GM19324 (cell line): ENCODE measurements around the gene TSPAN18.

ENCODE experiments used
- ATAC-seq: cut with Tn5 transposase; IDR thresholded peaks from one replicate; pipeline ENCODE4 v1.9.1; 2021; ENCODE audit warnings: mild to moderate bottlenecking, moderate library complexity; ENCODE audit not compliant: unreplicated experiment, low FRiP score

The TSPAN18 gene

DNA sequence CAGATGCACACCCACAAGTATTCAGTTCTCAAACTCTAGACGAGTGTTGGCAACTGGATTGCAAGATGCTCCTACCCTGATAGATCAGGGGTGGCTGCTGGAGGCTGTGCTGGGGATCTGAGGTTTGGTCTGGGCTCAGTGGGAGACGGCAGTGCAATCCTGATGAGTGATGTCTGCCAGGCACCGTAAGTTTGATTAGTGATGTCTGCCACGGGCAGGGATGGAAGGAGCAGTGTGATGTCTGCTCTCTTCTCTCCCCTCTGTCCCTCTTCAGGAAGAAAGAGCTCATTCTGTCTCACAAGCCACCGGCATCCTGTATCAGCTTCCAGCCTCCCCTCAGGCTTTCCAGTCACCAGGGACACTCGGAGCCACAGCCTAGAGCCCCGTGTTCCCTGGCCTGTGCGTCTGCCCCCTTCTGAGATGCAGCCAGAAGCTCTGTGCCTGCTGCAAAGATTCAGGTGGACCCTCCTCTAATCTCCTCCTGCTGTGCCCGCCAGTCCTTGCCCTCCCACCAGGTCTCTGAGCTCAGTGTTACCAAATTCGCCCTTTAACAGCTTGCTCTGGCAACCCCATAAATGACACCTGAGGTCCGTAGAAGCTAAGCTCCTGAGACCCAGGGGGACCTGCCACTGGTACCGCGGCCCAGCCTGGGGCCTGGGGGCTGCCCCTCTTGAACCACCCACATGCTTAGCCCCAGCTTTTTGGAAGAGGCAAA is 204.0 kb downstream of the TSPAN18 start:
- no peak for ATAC-seq

DNA sequence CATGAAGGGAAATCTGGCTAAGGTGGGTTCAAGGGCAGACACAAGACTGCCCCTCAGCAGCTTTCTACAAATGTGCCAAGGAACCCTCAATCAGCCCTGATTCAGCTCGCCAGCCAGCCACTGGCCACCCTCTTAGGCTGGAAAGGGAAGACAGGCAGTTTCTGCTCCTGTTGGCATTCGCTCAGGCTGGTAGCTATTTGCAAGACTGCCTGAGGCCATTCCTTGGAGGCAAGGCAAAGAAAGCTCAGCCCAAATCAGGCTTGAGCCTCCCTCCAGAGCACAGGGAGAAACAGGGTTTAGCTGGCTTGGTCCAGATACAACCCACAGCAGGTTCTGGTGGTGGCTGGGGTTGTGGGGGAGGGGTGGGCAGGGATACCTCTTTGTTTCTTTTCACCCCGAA is 204.7 kb downstream of the TSPAN18 start:
- no peak for ATAC-seq

GRCh38 chr11:44934110-44934509 is 207.3 kb downstream of the TSPAN18 start:
- ATAC-seq = no peak

DNA sequence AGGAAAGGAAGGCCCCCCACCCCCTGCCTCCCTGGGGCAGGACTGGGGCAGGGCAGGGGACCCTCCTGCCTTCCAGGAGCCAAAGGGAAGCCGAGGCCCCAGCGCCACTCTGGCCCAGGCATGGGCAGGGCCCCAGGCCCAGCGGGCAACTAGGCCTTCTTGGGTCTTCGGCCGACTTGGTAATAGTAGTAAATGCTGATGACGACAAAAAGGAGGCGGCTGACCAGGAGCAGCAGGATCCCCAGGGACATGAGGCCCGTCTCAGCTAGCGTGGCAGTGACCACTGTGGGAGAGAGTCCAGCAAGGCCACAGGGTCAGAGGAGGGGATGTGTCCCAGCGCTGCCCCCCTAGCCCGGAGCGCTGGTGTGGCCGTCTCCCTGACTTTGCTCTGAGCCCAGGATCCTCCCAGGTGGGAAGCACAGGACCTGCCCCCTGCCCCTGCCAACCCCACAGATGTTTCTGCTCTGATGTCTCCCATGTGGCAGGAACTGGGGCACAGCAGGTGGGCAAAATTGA is 208.0 kb downstream of the TSPAN18 start:
- no peak for ATAC-seq

DNA sequence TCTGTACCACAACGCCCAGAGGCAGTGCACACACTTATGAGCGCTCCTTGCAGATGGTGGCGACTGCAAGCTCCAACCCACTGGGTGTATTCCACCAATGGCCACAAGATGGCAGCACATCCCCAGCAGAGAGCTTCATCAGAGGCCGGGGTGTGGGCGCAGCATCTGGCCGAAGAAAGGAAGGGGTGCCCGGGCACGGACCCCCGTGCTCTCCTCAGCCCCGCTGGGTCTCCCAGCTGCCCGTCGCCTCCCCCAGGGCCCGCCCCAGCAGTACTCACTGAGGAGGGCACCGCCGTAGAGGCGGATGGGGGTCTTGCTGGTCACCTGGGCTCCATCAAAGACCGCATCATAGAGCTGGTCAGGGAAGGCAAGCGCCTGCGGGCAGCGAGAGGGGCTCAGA is 209.8 kb downstream of the TSPAN18 start:
- no peak for ATAC-seq

DNA sequence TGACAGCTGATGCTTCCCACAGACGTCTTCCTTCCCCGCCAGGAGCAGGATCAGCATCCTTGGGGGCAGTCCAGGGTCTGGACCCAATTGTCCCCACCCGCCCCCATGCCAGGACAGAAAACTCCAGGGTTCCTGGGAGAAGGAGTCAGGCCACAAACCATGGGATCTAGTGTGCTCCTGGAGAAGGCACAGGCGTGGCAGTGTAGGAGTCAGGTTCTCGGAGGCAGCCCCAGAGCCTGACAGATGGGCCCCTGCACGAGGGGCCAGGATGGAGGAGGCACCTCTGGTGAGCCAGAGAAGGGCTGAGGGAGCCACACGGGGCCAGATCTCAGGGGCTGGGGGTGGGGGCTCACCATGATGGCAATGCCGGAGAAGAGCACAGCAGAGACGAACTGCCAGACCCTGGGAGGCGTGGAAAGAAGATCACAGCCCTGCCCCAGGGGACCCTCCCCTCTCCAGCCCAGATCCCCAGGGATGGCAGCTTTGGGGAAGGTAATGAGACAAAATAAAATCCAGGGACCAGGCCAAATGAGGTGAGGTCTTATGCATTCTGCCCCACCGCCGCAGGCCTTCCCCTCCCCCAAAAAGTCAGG is 210.3 kb downstream of the TSPAN18 start:
- ATAC-seq = no peak

DNA sequence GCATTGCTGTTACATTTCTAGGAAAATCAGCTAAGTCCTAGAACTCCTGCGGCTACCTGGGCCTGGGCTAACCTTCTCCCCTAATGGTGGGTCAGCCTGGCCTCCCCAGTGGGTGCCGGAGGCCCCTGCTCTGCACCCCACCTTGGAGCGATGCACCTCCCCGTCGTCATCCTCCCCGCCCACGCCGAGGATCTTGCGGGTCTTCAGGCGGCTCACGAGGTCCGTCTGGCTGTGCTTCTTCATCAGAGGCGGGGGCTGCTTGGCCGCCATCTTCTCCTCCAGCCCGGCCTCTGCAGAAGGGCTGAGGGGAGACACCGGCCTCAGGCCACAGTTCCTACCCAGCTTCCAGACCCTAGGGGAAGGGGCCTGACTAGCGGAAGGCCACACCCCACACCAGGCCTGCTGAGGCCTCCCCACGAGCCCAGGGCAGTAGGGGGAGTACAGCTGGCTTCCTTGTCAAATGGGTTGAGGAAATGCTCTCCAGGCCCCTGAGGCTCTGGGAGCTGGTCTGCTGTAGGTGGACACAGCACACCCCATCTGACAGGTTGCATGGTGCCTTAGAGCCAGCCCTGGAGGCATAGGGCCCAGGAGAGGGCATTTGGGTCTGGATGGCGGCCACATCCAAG is 211.4 kb downstream of the TSPAN18 start:
- no peak for ATAC-seq

DNA sequence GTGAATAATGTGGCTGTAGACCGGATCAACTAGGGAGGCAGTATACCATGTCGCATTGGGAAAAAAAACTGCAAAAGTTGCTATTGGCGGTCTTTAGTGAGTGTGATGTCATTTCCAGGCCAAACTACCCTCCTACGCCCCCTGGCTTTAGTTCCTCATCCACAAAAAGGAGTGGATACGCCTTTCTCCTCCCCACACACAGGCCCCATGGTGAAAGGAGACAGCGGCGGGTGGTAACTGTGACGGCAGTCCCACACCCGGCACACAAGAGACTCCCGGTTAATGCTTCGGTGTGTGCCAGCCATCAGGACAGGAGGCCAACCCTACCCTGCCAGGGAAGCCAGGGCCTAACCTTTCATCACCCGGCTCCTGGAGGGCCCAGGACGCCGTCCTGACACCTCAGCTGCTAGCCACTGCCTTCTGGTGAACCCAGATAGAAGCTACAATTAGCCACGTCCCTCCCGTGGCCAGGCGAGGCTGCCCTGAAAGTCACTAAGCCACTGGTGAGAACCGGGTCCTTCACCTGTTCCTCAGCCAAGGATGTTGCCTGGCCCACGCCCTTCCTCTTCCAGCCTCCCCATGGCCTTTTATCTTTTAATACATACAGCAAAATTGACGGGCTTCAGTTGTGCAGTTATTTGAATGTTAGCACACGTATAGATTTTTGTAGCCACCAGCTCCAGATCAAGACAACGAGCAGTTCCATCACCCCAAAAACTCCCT is 213.1 kb downstream of the TSPAN18 start:
- ATAC-seq = no peak

DNA sequence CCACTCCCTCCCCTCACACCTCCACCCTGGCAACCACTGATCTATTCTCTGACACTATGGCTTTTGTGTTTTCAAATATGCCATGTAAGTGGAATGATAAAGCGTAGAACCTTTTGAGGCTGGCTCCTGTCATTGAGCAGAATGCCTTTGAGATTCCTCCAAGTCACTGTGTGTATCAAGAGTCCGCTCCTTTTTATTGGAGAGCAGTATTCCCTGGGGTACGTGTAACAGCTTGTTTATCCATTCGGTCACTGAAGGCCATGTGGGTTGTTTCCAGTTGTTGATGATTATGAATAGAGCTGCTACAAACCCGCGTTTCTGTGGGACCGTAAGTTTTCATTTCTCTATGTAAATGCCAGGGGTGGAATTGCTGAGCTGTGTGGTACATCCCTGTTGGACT is 213.6 kb downstream of the TSPAN18 start:
- ATAC-seq = no peak

DNA sequence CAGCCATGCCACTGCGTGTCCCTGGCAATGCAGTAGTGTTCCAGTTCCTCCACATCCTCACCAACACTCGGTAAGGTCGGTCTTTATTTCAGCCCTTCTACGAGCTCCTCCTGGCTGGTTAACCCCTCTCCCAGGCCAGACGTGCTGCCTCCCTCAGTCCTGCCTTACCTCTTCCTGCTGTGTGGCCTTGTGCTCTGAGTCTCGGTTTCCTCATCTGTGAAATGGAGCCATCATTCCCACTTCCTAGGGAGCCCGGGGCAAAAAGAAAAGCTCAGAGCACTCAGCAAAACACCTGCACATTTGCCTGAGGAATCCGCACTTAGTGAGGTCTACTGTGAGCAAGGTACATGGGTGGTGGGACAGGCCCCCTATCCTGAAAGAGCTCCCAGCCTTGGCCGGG is 214.1 kb downstream of the TSPAN18 start:
- ATAC-seq = no peak

DNA sequence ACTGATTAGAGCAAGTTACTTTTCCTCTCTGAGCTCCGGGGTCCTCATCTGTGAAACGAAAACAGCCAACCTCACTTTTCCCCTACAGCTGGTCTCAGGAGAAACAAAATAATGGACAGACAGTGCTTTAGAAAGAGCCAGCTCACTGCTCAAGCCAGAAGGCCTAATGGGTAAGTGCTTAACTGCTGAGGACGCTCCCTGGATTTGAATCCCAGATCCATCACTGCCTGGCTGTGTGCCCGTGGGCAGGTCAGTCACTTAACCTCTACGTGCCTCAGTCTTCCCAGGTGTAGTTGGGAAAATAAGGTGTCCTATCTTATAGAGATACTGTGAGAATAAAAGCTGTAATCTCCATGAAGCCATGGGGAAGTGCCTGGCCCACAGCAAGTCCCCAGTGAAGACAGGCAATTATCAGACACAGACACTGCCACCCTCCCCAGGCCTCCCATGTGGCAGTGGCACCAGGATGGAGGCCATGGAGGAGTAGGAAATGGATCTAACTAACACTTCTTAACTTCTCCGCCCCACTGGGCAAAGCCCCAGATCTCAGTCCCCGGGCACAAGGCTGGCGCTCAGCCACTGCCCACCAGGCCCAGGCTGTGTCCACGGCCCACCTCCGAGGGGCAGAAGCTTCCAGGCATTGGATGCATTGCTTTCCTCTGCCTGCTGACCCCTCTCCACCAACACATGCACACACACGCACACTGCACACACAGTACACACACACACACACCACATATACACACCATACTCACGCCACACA is 214.7 kb downstream of the TSPAN18 start:
- ATAC-seq = no peak

DNA sequence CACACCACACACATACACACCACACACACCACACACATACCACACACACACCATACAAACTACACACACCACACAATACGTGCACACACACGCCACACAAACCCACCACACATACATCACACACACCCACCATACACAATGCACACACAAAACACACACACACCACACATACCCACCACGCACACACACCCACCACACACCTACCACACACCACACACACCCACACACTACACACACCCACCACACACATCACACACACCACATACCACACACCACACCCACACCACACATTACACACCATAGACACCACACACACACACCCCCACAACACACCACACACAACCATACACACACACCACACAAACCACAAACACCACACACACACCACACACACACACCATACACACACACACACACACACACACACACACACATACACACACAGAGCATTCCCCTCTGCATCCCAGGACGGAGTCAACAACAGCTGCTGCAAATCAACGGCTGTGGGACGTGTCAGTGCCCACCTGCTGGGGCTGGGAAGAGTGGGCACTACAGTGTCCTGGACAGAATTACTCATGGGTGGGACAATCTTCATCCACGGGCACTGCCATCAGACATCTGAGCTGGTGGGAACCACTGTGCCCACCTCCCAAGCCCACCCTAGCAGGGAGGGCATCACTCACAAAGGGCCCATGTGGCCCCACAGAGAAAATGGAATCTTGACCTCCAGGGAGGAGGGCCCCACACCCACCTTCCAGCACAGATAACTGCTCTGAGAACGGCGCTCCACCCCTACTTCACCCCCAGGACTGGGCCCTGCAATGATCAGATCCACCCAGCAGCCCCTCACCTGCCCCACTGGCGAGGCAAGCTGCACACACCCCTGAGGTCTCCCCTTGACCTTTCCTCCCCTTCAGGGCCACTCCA is 215.5 kb downstream of the TSPAN18 start:
- ATAC-seq = no peak

GRCh38 chr11:44943118-44943517 is 216.4 kb downstream of the TSPAN18 start:
- ATAC-seq = no peak

DNA sequence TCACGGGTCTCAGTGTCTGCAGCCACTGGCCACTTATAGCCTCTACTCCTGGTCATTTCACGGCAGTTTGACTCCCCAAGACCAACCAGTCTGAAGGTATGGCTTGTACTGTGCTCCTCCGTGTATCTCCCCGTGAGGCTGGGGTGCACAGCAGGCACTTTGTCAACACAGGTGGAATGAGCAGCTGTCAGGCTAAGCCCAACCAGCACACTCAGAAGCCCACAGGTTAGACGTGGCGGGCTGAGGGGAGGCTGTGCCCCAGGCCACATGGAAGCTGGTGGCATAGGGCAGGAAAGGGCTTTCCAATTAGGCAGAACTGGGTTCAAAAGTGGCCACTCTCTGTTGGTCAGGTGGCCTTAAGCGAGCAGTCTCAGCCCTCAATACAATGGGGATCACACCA is 216.9 kb downstream of the TSPAN18 start:
- ATAC-seq = no peak

- no peak for ATAC-seq
Observed at GRCh38 chr11:44944181-44944852, 217.6 kb downstream of the TSPAN18 start.

GRCh38 chr11:44944853-44945235 is 218.1 kb downstream of the TSPAN18 start:
- ATAC-seq = no peak

DNA sequence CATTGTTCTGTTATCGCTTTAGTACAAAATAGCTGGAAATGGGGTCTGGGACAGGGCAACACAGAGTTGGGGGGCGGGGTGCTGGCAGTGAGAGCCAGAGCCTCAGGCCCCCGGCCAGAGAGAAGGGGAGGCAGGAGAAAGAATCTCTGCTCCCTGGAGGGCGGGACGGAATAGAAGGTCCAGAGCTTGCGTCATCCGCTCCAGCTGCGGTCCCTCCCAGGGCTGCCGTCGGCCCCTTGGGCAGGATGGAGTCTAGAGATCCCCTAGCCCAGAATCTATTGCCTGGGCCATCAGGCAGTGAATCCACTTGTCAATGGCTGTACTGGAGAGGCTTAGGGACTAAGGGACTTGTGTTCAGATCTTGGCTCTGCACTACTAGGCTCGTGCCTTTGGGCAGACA is 218.9 kb downstream of the TSPAN18 start:
- no peak for ATAC-seq

DNA sequence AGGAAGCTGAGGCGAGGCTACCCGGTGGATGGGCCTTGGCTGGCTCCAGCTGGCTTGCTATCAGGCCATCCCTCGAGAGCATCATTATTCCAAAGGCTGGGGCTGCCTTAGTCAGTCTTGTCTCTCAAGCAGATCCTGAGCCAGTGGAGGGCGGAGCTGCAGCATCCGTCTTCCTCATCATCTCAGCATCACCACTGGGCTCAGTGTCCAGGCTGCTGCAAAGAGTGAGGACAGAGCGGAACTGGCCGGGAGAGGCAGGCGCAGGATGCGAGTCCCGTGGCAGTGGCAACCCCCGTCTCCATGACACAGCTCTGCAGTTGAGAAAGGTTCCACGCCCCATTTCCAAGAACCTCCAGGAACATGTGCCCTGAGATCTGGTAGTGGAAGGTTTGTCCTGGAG is 219.5 kb downstream of the TSPAN18 start:
- ATAC-seq = no peak

- no peak for ATAC-seq
Observed at GRCh38 chr11:44947114-44947513, 220.4 kb downstream of the TSPAN18 start.
